ENCODE data around the gene TWNK. TPM values are rescaled to one million over a fixed set of nuclear protein-coding genes. Genes with fewer than 3 reads are reported as not detected.

Gene TWNK
- total and polyA plus RNA-seq, 7 donors = 11.0 to 29.0 (median 20.0) TPM

DNA sequence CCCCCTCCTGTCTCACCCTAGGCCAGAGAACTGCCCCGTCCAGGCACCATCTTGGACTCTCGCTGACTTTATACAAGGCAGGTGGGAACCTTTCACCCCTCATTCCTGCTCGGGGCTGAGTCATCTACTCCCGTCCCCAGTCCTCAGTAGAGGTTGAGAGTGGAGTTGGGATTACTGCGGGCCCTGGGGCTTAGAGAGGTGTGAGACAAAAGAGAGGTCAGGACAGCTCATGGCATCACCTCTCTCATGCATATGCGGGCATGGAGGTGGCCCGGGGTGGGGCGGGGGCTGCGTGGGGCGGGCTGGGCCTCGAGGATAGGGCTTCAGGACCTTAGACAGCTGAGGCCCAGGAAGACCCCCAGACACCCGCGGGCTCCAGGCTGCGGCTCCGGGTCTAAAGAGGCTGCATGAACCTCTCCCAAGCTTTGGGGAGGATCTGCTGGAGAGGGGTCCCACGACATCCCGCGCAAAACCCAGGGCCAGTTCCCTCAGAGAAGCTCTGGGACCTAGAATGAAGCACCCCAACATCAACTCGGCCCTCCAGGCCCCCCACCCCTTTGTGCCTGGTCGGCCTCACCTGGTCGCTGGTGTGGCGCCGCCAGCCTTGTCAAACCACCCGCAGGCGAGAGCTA is 43.3 kb downstream of the TWNK start:
- no peaks in the 10 kb centered on the region for H3K27me3 ChIP-seq (ENCODE audit: insufficient read depth in 3 of 3, low read length in 2 of 3)
- H3K9me3 ChIP-seq = no peaks in the 10 kb centered on the region
- H3K36me3 ChIP-seq (ENCODE audit: insufficient read depth in 1 of 2, low read depth in 1 of 2) = peaks cover 0 to 12% of the 10 kb centered on the region in 2 donors
- 13% methylated on average over 21 to 25 of the region's 25 CpGs for WGBS, 3 donors
- TF ChIP-seq, protein P1, sequence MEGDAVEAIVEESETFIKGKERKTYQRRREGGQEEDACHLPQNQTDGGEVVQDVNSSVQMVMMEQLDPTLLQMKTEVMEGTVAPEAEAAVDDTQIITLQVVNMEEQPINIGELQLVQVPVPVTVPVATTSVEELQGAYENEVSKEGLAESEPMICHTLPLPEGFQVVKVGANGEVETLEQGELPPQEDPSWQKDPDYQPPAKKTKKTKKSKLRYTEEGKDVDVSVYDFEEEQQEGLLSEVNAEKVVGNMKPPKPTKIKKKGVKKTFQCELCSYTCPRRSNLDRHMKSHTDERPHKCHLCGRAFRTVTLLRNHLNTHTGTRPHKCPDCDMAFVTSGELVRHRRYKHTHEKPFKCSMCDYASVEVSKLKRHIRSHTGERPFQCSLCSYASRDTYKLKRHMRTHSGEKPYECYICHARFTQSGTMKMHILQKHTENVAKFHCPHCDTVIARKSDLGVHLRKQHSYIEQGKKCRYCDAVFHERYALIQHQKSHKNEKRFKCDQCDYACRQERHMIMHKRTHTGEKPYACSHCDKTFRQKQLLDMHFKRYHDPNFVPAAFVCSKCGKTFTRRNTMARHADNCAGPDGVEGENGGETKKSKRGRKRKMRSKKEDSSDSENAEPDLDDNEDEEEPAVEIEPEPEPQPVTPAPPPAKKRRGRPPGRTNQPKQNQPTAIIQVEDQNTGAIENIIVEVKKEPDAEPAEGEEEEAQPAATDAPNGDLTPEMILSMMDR (IDR thresholded peaks at IDR 0.05) = no peak
- H3K4me3 ChIP-seq = peak overlapping the region; percentile 84
- intact Hi-C loops (cut with DNase I) = no loop called here
- H3K27ac ChIP-seq = peak overlapping the region; percentile 88
- ATAC-seq (no peak), DNase-seq (no peak)
- H3K4me1 ChIP-seq = peaks cover 16% of the 10 kb centered on the region

DNA sequence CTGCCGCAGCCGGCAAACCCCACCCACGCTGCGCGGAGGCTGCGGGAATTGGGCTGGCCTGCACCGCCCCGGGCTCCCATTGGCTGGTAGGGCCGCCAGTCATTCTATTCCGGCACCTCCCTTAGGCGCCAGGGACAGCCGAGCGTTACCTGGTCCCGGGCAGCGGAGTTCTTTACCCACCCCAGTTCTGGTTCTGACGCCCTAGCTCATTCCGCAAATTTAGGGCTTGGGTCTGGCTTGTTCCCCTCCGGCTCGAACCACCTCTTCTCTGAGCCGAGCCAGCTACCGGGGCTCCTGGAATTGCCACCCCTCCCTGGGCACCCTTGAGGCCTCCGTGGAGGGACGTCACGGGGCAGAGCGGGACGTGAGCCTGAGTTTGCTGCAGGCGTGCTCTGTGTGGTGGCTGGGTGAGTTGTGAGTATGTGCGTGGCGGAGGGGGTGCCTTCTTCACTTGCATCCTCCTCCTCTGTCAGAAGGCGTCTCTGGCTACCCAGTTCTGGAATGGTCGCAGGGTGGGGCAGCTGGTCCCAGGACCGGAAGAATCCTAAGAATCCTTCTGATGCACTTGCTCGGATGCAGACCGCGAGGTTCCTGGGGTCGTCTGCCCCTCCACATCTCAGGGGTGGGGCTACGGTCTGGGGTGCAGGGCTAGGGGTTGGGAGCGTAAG is 43.9 kb downstream of the TWNK start, which contains the start of the genes PDZD7 and SFXN3:
TSS of gene PDZD7 (minus strand) at position 2 of the 668 bp plus-strand sequence. CDS start 910 bp downstream, outside the sequence.
TSS of gene SFXN3 (plus strand) at position 107 of the 668 bp plus-strand sequence. CDS start 3,461 bp downstream, outside the sequence.
- Histone ChIP-seq H3K36me3 (ENCODE audit: insufficient read depth in 1 of 2, low read depth in 1 of 2) (peaks cover 0 to 18% of the 10 kb centered on the region in 2 donors), H3K4me1 (peaks cover 16% of the 10 kb centered on the region), H3K9me3 (no peaks in the 10 kb centered on the region), H3K27ac (peak within 1 kb of the TSS; percentile 88), H3K27me3 (ENCODE audit: insufficient read depth in 3 of 3, low read length in 2 of 3) (no peaks in the 10 kb centered on the region), H3K4me3 (peak within 1 kb of the TSS; percentile 84)
- TF ChIP-seq, protein P1 (IDR thresholded peaks at IDR 0.05) = no peak
- ATAC-seq (peak; percentile 93 to 96 (median 94)), DNase-seq (peak; percentile 98)
- intact Hi-C loops (cut with DNase I) = no loop called here
- 0 to 1% (median 0%) methylated on average over 36 to 38 of the region's 38 CpGs for WGBS, 3 donors

DNA sequence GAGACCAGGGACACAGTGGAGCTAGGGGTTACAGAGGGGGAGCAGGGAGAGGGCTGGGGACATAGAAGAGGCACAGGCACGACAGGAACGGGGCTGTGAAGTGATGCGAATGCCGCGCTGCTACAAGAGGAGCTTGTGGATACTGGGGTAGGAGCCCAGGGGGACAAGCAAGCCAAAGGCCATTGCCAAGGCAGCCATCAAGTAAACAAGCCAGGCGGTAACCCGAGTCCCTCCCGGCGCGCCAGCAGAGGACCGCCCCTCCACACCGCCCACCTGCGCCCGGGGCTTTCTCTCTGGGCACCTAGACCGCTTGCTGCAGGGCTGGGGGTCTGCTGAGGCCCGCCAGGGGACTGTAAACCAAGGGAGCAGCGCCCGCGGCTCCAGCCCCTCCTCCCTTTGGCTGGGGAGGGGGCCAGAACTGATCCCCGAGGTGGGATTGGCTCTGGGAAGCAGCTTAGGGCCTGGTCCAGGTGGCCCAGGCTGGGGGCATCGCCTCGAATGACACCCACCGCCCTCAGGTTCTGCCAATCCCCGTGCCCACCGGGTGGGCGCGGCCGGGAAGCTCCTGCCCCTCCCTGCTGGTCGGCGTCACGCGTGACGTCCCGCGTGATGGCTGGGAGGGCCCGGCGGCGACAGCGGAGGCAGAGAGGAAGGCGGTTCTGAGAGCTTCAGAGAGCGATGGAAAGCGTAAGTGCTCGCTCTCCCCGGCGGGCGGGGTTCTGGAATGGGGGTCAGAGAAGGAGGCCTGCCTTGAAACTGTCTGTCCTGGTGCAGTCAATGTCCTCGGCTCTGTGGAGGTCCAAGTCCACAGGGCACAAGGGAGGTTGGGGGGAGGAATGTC is 44.7 kb downstream of the TWNK start:
- H3K27ac ChIP-seq = peak overlapping the region; percentile 88
- peaks cover 0 to 26% of the 10 kb centered on the region in 2 donors for H3K36me3 ChIP-seq (ENCODE audit: insufficient read depth in 1 of 2, low read depth in 1 of 2)
- H3K4me1 ChIP-seq = peaks cover 16% of the 10 kb centered on the region
- intact Hi-C loops (cut with DNase I) = no loop called here
- no peaks in the 10 kb centered on the region for H3K27me3 ChIP-seq (ENCODE audit: insufficient read depth in 3 of 3, low read length in 2 of 3)
- ATAC-seq = peak; percentile 25 to 59 (median 36)
- H3K9me3 ChIP-seq = no peaks in the 10 kb centered on the region
- TF ChIP-seq, protein P1 (IDR thresholded peaks at IDR 0.05) = no peak
- WGBS, 3 donors = 1 to 3% (median 2%) methylated on average over 39 to 47 of the region's 47 CpGs
- peak overlapping the region; percentile 84 for H3K4me3 ChIP-seq
- DNase-seq = peak; percentile 80 to 86

DNA sequence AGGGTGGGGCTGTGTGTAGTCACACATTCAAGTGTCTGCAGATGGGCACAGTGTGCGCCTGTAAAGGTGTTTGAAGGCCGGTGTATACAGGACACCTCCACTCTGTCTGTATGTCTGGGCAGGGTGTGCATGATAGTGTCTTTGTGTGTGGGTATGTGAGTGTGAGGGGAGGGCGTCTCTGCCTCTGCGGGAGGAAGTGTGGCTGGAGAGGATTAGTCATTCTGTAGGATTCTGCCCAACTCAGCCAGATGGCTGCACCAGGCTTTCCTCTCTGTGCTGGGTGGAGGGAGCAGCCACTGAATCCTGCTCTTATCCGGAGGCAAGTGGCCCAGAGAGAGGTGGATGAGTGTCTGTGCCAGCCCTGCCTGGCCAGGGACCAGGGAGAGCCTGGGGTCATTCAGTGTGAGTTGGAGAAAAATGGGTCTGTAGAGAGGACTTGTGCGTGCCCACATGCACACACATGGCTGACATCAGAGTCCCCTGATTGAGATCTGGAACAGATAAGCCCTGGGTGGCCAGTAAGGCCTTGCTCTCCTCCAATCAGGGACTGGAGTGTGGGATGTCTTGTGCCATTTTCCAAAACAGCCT is 45.4 kb downstream of the TWNK start:
- TF ChIP-seq, protein P1 (IDR thresholded peaks at IDR 0.05) = no peak
- WGBS, 3 donors = 27 to 38% (median 29%) methylated on average over 6 of the region's 6 CpGs
- peaks cover 0 to 32% of the 10 kb centered on the region in 2 donors for H3K36me3 ChIP-seq (ENCODE audit: insufficient read depth in 1 of 2, low read depth in 1 of 2)
- ATAC-seq (peak; percentile 25 to 40 (median 33)), DNase-seq (peak in 1 of 2 donors; percentile 54)
- peak overlapping the region; percentile 88 for H3K27ac ChIP-seq
- peak overlapping the region; percentile 84 for H3K4me3 ChIP-seq
- H3K4me1 ChIP-seq = peaks cover 16% of the 10 kb centered on the region
- intact Hi-C loops (cut with DNase I) = no loop called here
- H3K27me3 ChIP-seq (ENCODE audit: insufficient read depth in 3 of 3, low read length in 2 of 3) = no peaks in the 10 kb centered on the region
- H3K9me3 ChIP-seq = no peaks in the 10 kb centered on the region

Measured in psoas muscle (tissue), 8 donors.